SU-DHL-6 (cell line): Measurements from ENCODE around the gene PARVA.

Experiments used
- H2AFZ ChIP-seq: fragments of 200-600 bp; sonication (generic); 2 replicates; pipeline ENCODE4 v1.6.1; 2014; ENCODE audit warnings: low read depth, mild to moderate bottlenecking, moderate library complexity, mixed read lengths, antibody characterized with exemption, low read length; ENCODE audit not compliant: severe bottlenecking
- H3F3A ChIP-seq: fragments of 200-600 bp; shearing (Covaris generic); 2 replicates; pipeline ENCODE4 v1.6.0; 2016; ENCODE audit warnings: antibody characterized with exemption, mild to moderate bottlenecking; ENCODE audit not compliant: insufficient read depth
- H3K27ac ChIP-seq: fragments of 200-600 bp; sonication (generic); 2 replicates; pipeline ENCODE4 v1.5.1; 2016; ENCODE audit warnings: low read depth, mild to moderate bottlenecking, low read length, moderate library complexity, mixed read lengths
- H3K27me3 ChIP-seq: fragments of 200-600 bp; sonication (generic), shearing (Covaris generic); 2 replicates; pipeline ENCODE4 v1.6.0; 2014; ENCODE audit warnings: mild to moderate bottlenecking, low read length
- H3K36me3 ChIP-seq: fragments of 200-600 bp; sonication (generic); 2 replicates; pipeline ENCODE4 v1.6.1; 2014; ENCODE audit warnings: mild to moderate bottlenecking, low read length, mixed read lengths
- H3K4me2 ChIP-seq: fragments of 300-600, 200-600 bp; shearing (Covaris generic), sonication (generic); 2 replicates; pipeline ENCODE4 v1.6.0; 2014; ENCODE audit warnings: low read length, low read depth, mild to moderate bottlenecking; ENCODE audit not compliant: poor library complexity, severe bottlenecking
- H3K4me3 ChIP-seq: fragments of 200-600 bp; sonication (generic); 2 replicates; pipeline ENCODE4 v1.5.1; 2014; ENCODE audit warnings: antibody characterized with exemption, low read length, mild to moderate bottlenecking, mixed read lengths; ENCODE audit not compliant: insufficient read depth, poor library complexity, severe bottlenecking
- H3K79me2 ChIP-seq: fragments of 200-600 bp; sonication (generic); 2 replicates; pipeline ENCODE4 v1.6.1; 2014; ENCODE audit warnings: mild to moderate bottlenecking, low read length, moderate library complexity; ENCODE audit not compliant: insufficient read depth
- H3K9ac ChIP-seq: fragments of 200-600 bp; sonication (generic); 2 replicates; pipeline ENCODE4 v1.7.0; 2014; ENCODE audit warnings: mild to moderate bottlenecking, low read length
- H3K9me2 ChIP-seq: fragments of 200-600 bp; sonication (generic); replicated peaks from 2 replicates; pipeline ENCODE4 v1.6.1; 2014; ENCODE audit warnings: low read length; ENCODE audit not compliant: insufficient read depth
- H3K9me3 ChIP-seq: fragments of 200-600 bp; sonication (generic); 2 replicates; pipeline ENCODE4 v1.6.1; 2014; ENCODE audit warnings: low read length, mixed read lengths; ENCODE audit not compliant: insufficient read depth
- H4K20me1 ChIP-seq: fragments of 200-600 bp; sonication (generic); 2 replicates; pipeline ENCODE4 v1.6.1; 2014; ENCODE audit warnings: low read depth, mild to moderate bottlenecking, antibody characterized with exemption, low read length, moderate library complexity, mixed read lengths
- EZH2phosphoT487 ChIP-seq: fragments of 200-600 bp; sonication (generic), shearing (Covaris generic); conservative IDR thresholded peaks from 2 replicates; pipeline ENCODE4 v1.6.1; 2018; ENCODE audit warnings: mild to moderate bottlenecking, antibody characterized with exemption, low read length, moderate library complexity, mixed read lengths
- TF ChIP-seq, protein P1 (sequence below): fragments of 200-600 bp; sonication (generic); IDR thresholded peaks from one replicate; pipeline ENCODE4 v1.5.1; 2017; ENCODE audit warnings: antibody characterized with exemption, mild to moderate bottlenecking, low read length, moderate library complexity; ENCODE audit not compliant: insufficient read depth, poor library complexity, severe bottlenecking

The PARVA gene

DNA sequence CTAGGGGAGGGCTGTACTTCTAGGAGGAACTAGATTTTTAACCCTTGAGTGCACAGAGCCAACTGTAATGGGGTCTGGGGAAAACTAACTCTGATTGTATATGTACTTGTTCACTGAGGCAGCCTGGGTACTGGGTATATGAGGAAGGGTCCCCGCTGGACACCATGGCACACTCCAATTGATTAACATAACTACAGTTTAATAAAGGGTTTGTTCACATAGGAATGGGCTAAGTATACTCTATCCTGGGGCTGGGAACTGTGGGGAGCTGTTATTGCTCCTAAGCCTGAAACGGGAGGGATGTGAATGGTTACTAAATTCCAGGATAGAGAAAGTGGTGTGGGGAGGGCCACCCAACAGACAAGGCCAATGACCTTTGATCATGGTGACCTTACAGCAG is 67.6 kb downstream of the PARVA start:
- no peak overlapping the region for H3K9ac ChIP-seq
- H3K4me3 ChIP-seq = no peak overlapping the region
- no peak for TF ChIP-seq EZH2phosphoT487
- TF ChIP-seq, protein P1, sequence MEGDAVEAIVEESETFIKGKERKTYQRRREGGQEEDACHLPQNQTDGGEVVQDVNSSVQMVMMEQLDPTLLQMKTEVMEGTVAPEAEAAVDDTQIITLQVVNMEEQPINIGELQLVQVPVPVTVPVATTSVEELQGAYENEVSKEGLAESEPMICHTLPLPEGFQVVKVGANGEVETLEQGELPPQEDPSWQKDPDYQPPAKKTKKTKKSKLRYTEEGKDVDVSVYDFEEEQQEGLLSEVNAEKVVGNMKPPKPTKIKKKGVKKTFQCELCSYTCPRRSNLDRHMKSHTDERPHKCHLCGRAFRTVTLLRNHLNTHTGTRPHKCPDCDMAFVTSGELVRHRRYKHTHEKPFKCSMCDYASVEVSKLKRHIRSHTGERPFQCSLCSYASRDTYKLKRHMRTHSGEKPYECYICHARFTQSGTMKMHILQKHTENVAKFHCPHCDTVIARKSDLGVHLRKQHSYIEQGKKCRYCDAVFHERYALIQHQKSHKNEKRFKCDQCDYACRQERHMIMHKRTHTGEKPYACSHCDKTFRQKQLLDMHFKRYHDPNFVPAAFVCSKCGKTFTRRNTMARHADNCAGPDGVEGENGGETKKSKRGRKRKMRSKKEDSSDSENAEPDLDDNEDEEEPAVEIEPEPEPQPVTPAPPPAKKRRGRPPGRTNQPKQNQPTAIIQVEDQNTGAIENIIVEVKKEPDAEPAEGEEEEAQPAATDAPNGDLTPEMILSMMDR = no peak
- no peaks in the 10 kb centered on the region for H4K20me1 ChIP-seq
- no peak overlapping the region for H3K4me2 ChIP-seq
- no peaks in the 10 kb centered on the region for H3K27me3 ChIP-seq
- H3F3A ChIP-seq = no peaks in the 10 kb centered on the region
- H3K9me2 ChIP-seq = no peaks in the 10 kb centered on the region
- no peaks in the 10 kb centered on the region for H3K79me2 ChIP-seq
- H3K9me3 ChIP-seq = no peaks in the 10 kb centered on the region
- H3K36me3 ChIP-seq = no peaks in the 10 kb centered on the region
- no peak overlapping the region for H3K27ac ChIP-seq
- no peak overlapping the region for H2AFZ ChIP-seq

- TF ChIP-seq, protein P1 = no peak
- H4K20me1 ChIP-seq = no peaks in the 10 kb centered on the region
- no peaks in the 10 kb centered on the region for H3K9me2 ChIP-seq
- no peak overlapping the region for H3K27ac ChIP-seq
- no peaks in the 10 kb centered on the region for H3F3A ChIP-seq
- no peak overlapping the region for H2AFZ ChIP-seq
- H3K27me3 ChIP-seq = no peaks in the 10 kb centered on the region
- no peaks in the 10 kb centered on the region for H3K79me2 ChIP-seq
- H3K4me3 ChIP-seq = no peak overlapping the region
- no peaks in the 10 kb centered on the region for H3K36me3 ChIP-seq
- no peak overlapping the region for H3K9ac ChIP-seq
- H3K4me2 ChIP-seq = no peak overlapping the region
- no peaks in the 10 kb centered on the region for H3K9me3 ChIP-seq
Measured at GRCh38 chr11:12446863-12447262, 69.5 kb downstream of the PARVA start.

DNA sequence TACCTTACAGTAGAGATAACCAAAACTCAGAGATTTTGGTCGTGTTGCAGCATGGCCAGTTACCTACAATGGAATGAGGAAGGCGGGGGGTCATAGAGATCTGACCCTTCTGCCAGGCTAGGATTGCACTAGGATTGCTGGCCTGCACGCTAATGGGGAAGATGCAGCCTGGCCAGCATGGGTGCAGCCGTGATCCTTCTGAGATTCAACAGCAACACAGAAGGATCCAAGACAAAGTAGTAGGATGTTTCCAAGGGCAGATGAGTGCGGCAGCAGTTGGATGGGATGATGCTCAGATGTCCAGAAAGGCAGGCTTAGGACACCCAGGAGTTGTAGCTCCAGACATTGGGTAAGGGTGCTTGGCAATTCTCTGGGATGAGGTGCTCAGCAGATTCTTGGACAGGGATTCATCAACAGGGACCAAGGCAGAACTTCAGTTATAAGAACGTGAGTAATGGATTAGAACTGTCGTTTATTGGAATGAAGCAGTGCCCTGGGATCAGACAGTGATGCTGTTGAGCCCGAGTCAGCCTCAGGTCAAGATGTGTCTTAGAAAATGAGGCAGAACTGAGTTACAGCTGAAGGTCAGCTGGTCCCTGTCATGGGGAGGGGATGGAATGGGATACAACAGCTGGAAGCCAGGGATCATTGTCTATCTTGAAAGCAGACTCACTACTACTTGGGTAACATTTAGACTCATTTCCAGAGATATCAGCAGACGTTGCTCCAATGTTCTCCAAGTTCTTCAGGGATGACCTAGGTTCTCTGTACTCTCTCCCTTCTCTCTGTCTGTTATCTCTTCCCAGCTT is 71.0 kb downstream of the PARVA start:
- Histone ChIP-seq H3K9ac (no peak overlapping the region), H3K36me3 (no peaks in the 10 kb centered on the region), H3K9me2 (no peaks in the 10 kb centered on the region), H4K20me1 (no peaks in the 10 kb centered on the region), H3F3A (no peaks in the 10 kb centered on the region), H3K4me2 (no peak overlapping the region), H3K9me3 (no peaks in the 10 kb centered on the region), H3K4me3 (no peak overlapping the region), H2AFZ (no peak overlapping the region), H3K27ac (no peak overlapping the region), H3K27me3 (no peaks in the 10 kb centered on the region), H3K79me2 (no peaks in the 10 kb centered on the region)
- TF ChIP-seq, protein P1 = no peak
- no peak for TF ChIP-seq EZH2phosphoT487
